ENCODE results near the gene COL9A3. TPM values are rescaled to one million over a fixed set of nuclear protein-coding genes. Genes with fewer than 3 reads are reported as not detected.

COL9A3 gene
- total and polyA plus RNA-seq, 5 experiments from 2014 or later: 0.15 to 2.2 (median 1.2) TPM; not detected in 2

GRCh38 chr20:62792182-62792939, 24.5 kb upstream of the COL9A3 start:
- Mint-ChIP-seq H3K4me3 (peak overlapping the region in 9 of 10 donors; percentile 6 to 90 (median 53)), H3K9me3 (no peaks in the 10 kb centered on the region), H3K36me3 (no peaks in the 10 kb centered on the region), H3K27ac (peak overlapping the region; percentile 74 to 98 (median 92)), H3K4me1 (peaks cover 11 to 41% (median 30%) of the 10 kb centered on the region in 4 donors), H3K27me3 (no peaks in the 10 kb centered on the region)
- DNase-seq: no peak
- POLR2A ChIA-PET: interaction anchor here (0.6 to 2.4 kb wide), 7 partner anchors 10 to 101 kb away, joined by 3 to 13 read pairs (median 4); partner anchors contain the start of gene OGFR
- no peak for ATAC-seq

- Mint-ChIP-seq H3K36me3 (no peaks in the 10 kb centered on the region), H3K27ac (peak overlapping the region; percentile 88 to 98 (median 96)), H3K4me1 (peaks cover 11 to 44% (median 37%) of the 10 kb centered on the region in 4 donors), H3K4me3 (peak overlapping the region; percentile 72 to 90 (median 82)), H3K27me3 (no peaks in the 10 kb centered on the region), H3K9me3 (no peaks in the 10 kb centered on the region)
- ATAC-seq (no peak), DNase-seq (peak in 6 of 10 donors; percentile 31 to 43 (median 38))
- POLR2A ChIA-PET: interaction anchor here (0.6 to 5.0 kb wide), 31 partner anchors 7 to 309 kb away, joined by 3 to 145 read pairs (median 6); partner anchors contain the start of genes COL9A3, GID8, NTSR1 and OGFR
Observed at GRCh38 chr20:62792940-62793756, 23.7 kb upstream of the COL9A3 start.

DNA sequence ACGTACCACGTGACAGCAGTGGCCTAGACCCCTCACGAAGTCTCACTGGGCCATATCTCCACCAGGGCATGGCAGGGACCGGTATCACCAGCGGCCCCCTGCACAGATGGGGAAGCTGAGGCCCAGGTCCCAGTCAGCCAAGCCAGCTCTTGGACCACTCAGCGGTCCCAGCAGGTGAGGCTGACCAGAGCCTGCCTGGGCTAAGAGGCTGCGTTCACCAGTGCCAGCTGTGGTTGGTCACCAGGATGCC, 23.2 kb upstream of the COL9A3 start:
- peak overlapping the region; percentile 88 to 98 (median 96) for H3K27ac Mint-ChIP-seq
- peak overlapping the region; percentile 72 to 90 (median 82) for H3K4me3 Mint-ChIP-seq
- peaks cover 0 to 4% (median 0%) of the 10 kb centered on the region in 3 donors for H3K36me3 Mint-ChIP-seq
- peak in 1 of 10 donors; percentile 31 for DNase-seq
- H3K4me1 Mint-ChIP-seq: peaks cover 14 to 48% (median 43%) of the 10 kb centered on the region in 4 donors
- H3K9me3 Mint-ChIP-seq: no peaks in the 10 kb centered on the region
- POLR2A ChIA-PET: interaction anchor here (0.7 to 5.0 kb wide), 33 partner anchors 8 to 672 kb away, joined by 3 to 145 read pairs (median 5); partner anchors contain the start of genes COL9A3, DIDO1, GID8 and NTSR1
- peak in 1 of 2 donors; percentile 0 for ATAC-seq
- no peaks in the 10 kb centered on the region for H3K27me3 Mint-ChIP-seq

DNA sequence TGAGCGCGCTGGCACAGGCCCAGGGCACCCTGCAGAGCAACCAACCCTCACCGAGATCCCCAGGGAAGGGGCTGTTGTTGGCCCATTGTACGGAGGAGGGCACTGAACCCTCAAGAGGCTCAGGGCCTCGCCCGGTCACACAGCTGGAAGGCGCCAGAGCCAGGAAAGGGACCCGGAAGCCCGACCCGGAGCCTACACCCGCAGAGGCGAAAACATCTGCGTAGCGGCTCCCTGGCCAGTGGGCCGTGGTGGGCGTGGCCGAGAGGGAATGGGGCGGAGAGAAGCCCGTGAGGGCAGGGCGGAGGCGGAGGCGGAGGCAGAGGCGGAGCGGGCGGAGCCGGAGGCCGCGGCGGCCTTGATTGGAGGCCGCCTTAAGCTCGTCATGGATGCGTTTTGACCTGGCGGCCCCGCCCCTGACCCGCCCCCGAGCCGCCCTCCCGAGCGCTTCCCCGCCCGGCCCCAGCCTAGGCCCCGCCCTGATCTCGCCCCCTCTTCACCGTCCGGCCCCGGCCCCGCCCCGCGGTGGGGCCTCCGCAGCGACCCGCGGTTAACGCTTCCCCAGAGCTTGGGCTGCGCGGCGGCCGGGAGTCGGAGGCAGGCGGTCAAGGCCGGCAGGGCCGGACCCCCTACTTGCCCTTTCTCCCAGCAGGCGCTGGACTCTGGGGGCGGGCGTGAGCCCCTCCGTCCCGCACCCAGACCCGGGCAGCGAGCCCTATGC, 22.7 kb upstream of the COL9A3 start:
- Mint-ChIP-seq H3K4me1 (peaks cover 14 to 48% (median 44%) of the 10 kb centered on the region in 4 donors), H3K36me3 (peaks cover 0 to 9% (median under 1%) of the 10 kb centered on the region in 3 donors), H3K4me3 (peak overlapping the region; percentile 82 to 90 (median 86)), H3K9me3 (no peaks in the 10 kb centered on the region), H3K27ac (peak overlapping the region; percentile 88 to 98 (median 96)), H3K27me3 (no peaks in the 10 kb centered on the region)
- peak; percentile 62 to 75 for ATAC-seq
- DNase-seq: peak; percentile 83 to 97 (median 94)
- POLR2A ChIA-PET: interaction anchor here (0.6 to 5.0 kb wide), 46 partner anchors 8 to 946 kb away, joined by 3 to 145 read pairs (median 4); partner anchors contain the start of genes COL9A3, DIDO1, GID8 and NTSR1

GRCh38 chr20:62795023-62795761, 21.7 kb upstream of the COL9A3 start:
- POLR2A ChIA-PET: interaction anchor here (0.7 to 5.0 kb wide), 27 partner anchors 9 to 385 kb away, joined by 3 to 145 read pairs (median 6); partner anchors contain the start of genes COL9A3, GID8, NTSR1 and OGFR
- H3K9me3 Mint-ChIP-seq: no peaks in the 10 kb centered on the region
- H3K27me3 Mint-ChIP-seq: no peaks in the 10 kb centered on the region
- peaks cover 14 to 50% (median 46%) of the 10 kb centered on the region in 4 donors for H3K4me1 Mint-ChIP-seq
- H3K4me3 Mint-ChIP-seq: peak overlapping the region; percentile 82 to 90 (median 86)
- ATAC-seq (peak; percentile 19 to 40), DNase-seq (peak; percentile 60 to 86 (median 70))
- peak overlapping the region; percentile 88 to 98 (median 95) for H3K27ac Mint-ChIP-seq
- H3K36me3 Mint-ChIP-seq: peaks cover 0 to 19% (median 4%) of the 10 kb centered on the region in 3 donors

- DNase-seq (no peak), ATAC-seq (no peak)
- H3K27me3 Mint-ChIP-seq: no peaks in the 10 kb centered on the region
- H3K4me3 Mint-ChIP-seq: peak overlapping the region; percentile 69 to 89 (median 82)
- no peaks in the 10 kb centered on the region for H3K9me3 Mint-ChIP-seq
- H3K4me1 Mint-ChIP-seq: peaks cover 11 to 42% (median 37%) of the 10 kb centered on the region in 4 donors
- peak overlapping the region in 9 of 10 donors; percentile 11 to 92 (median 83) for H3K27ac Mint-ChIP-seq
- POLR2A ChIA-PET: interaction anchor here (0.6 to 5.0 kb wide), 12 partner anchors 9 to 145 kb away, joined by 3 to 145 read pairs (median 3); partner anchors contain the start of genes OGFR and TCFL5
- H3K36me3 Mint-ChIP-seq: peaks cover 0 to 26% (median 4%) of the 10 kb centered on the region in 3 donors
Observed at GRCh38 chr20:62796699-62797491, 20.0 kb upstream of the COL9A3 start.

- no peak for ATAC-seq
- H3K4me3 Mint-ChIP-seq: peak overlapping the region; percentile 69 to 89 (median 82)
- H3K9me3 Mint-ChIP-seq: no peaks in the 10 kb centered on the region
- POLR2A ChIA-PET: interaction anchor here (1.0 to 5.0 kb wide), 2 partner anchors 8 to 57 kb away, joined by 4 to 145 read pairs; partner anchors contain the start of gene OGFR
- peak overlapping the region in 8 of 10 donors; percentile 63 to 90 (median 83) for H3K27ac Mint-ChIP-seq
- DNase-seq: no peak
- H3K27me3 Mint-ChIP-seq: no peaks in the 10 kb centered on the region
- peaks cover 8 to 42% (median 30%) of the 10 kb centered on the region in 4 donors for H3K4me1 Mint-ChIP-seq
- peaks cover 0 to 26% (median 4%) of the 10 kb centered on the region in 3 donors for H3K36me3 Mint-ChIP-seq
Observed at GRCh38 chr20:62797671-62798532, 18.9 kb upstream of the COL9A3 start.

DNA sequence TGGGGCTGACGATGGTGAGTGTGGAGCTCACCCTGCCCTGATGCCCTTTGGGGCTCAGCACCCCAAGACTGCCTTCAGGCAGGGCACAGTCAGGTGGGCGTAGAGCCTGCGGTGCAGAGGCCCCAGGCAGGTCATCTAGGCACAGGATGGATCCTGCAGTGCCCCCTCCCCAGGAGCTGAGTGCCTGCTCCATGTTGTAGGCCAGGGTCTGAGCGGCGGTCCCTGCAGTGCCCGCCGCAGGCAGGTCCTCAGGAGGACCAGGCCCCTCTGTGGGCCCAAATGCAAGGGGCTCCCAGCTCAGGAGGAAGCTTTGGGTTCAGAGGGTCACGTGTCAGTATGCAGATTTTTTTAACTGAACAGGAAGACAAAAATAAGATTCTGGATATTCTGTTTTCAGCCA, 17.8 kb upstream of the COL9A3 start:
- Mint-ChIP-seq H3K4me3 (peak overlapping the region in 1 of 10 donors; percentile 14), H3K27me3 (no peaks in the 10 kb centered on the region), H3K36me3 (peaks cover 0 to 26% (median 4%) of the 10 kb centered on the region in 3 donors), H3K4me1 (peaks cover 8 to 37% (median 25%) of the 10 kb centered on the region in 4 donors), H3K9me3 (no peaks in the 10 kb centered on the region), H3K27ac (no peak overlapping the region)
- POLR2A ChIA-PET: interaction anchor here (0.6 kb wide), 1 partner anchor 1173 kb away, joined by 3 read pairs; no protein-coding TSS in a partner anchor
- ATAC-seq (no peak), DNase-seq (no peak)

GRCh38 chr20:62799459-62799858, 17.4 kb upstream of the COL9A3 start:
- no peak for ATAC-seq

More at GRCh38 chr20:62799459-62799858, 17.4 kb upstream of the COL9A3 start:
- peaks cover 0 to 26% (median 4%) of the 10 kb centered on the region in 3 donors for H3K36me3 Mint-ChIP-seq
- no peak for DNase-seq
- H3K9me3 Mint-ChIP-seq: no peaks in the 10 kb centered on the region
- peak overlapping the region in 1 of 10 donors; percentile 64 for H3K27ac Mint-ChIP-seq
- POLR2A ChIA-PET: interaction anchor here (0.6 kb wide), 1 partner anchor 1172 kb away, joined by 3 read pairs; no protein-coding TSS in a partner anchor
- peak overlapping the region in 2 of 10 donors; percentile 23 to 24 for H3K4me3 Mint-ChIP-seq
- peaks cover 11 to 40% (median 29%) of the 10 kb centered on the region in 4 donors for H3K4me1 Mint-ChIP-seq
- H3K27me3 Mint-ChIP-seq: no peaks in the 10 kb centered on the region

Measured in naive thymus-derived CD8-positive, alpha-beta T cell (primary cell).